D721Med (cell line): ENCODE measurements around the gene ITIH5.

Source experiments
- DNase-seq: peaks from one replicate; pipeline ENCODE4 v3.0.0; 2011; ENCODE audit warnings: low spot score; ENCODE audit not compliant: insufficient read length
- FAIRE-seq: peaks from 2 replicates; lab custom pipeline; 2011; peaks lifted over from hg19 to GRCh38; lab: Jason Lieb, UNC
- CTCF ChIP-seq: IDR thresholded peaks from 2 replicates; pipeline ENCODE4 v1.5.1; 2012; ENCODE audit warnings: mild to moderate bottlenecking, control low read depth; ENCODE audit not compliant: insufficient read depth; ENCODE audit errors: missing control alignments

Gene ITIH5

GRCh38 chr10:7593063-7593462 lies 73.7 kb downstream of the ITIH5 start:
- DNase-seq (no peak), FAIRE-seq (no peak)
- TF ChIP-seq CTCF = no peak

DNA sequence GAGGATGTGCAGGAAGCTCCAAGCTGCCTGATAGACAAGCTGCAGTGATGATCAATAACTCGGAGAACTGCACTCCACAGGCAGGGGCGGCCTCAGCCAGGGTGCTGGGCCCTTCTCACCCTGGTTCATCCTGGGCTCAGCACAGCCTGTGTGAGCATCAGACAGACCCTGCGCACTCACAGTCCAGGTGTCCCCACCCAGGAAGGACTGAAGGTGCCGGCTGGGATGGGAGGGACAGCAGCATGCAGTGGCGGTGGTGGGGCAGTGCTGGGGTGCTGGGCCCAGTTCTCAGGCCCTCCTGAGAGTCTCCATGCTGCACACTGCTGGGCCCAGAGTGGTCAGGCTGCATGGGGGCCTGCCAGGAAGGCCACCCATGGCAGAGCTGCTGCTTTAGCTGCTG lies 74.1 kb downstream of the ITIH5 start:
- no peak for FAIRE-seq
- no peak for TF ChIP-seq CTCF
- no peak for DNase-seq

GRCh38 chr10:7590271-7590670 lies 76.5 kb downstream of the ITIH5 start:
- no peak for TF ChIP-seq CTCF
- FAIRE-seq (no peak), DNase-seq (no peak)

DNA sequence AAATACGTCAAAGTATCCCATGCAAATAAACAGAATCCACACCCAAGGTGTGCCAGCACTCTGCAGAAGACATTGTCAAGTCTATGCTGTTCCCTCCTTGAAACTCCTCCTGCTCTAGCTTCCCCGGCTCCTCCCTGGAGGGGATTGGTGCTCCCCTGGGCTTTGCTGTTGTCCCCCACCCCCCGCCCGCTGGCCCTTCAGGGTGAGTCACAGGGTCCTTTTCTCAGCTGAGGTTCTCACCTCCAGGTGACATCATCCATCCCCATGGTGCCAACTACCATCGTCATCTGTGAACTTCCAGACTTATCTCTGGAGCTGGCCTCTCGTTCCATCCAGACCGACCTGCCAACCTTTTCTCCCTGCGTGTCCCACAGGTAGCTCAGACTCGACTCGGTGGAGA lies 77.0 kb downstream of the ITIH5 start:
- no peak for DNase-seq
- no peak for FAIRE-seq
- TF ChIP-seq CTCF = no peak

DNA sequence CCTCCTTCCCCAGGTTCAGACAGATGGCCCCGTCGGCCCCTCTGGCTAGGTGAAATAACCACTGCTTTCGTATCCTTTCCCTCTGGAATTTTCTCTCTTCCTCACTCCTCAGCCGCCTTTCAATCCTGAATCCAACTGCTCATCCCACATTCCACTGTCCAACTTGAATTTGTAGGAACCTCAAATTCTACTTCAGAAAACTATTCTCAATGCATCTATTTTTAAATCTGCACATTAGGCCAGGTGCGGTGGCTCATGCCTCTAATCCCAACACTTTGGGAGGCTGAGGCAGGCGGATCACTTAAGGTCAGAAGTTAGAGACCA lies 78.9 kb downstream of the ITIH5 start:
- FAIRE-seq (no peak), DNase-seq (no peak)
- TF ChIP-seq CTCF = no peak

- DNase-seq = no peak
- FAIRE-seq = no peak
- no peak for TF ChIP-seq CTCF
Measured at GRCh38 chr10:7587168-7587864, 79.5 kb downstream of the ITIH5 start.

GRCh38 chr10:7585228-7585627 lies 81.5 kb downstream of the ITIH5 start:
- FAIRE-seq (no peak), DNase-seq (no peak)
- TF ChIP-seq CTCF = no peak
